B cell (primary cell): ENCODE data around the gene FAM120B.

Experiments used
- EZH2 ChIP-seq: IDR thresholded peaks from 2 replicates; pipeline ENCODE4 v1.6.1; 2012; ENCODE audit warnings: borderline replicate concordance, low read depth, mild to moderate bottlenecking, moderate library complexity, low read length; ENCODE audit not compliant: insufficient read depth, poor library complexity, severe bottlenecking
- TF ChIP-seq, protein P1 (sequence below): fragments of 200-600 bp; IDR thresholded peaks from one replicate; pipeline ENCODE4 v1.8.0; 2022; ENCODE audit warnings: antibody characterized with exemption, mild to moderate bottlenecking

DNA sequence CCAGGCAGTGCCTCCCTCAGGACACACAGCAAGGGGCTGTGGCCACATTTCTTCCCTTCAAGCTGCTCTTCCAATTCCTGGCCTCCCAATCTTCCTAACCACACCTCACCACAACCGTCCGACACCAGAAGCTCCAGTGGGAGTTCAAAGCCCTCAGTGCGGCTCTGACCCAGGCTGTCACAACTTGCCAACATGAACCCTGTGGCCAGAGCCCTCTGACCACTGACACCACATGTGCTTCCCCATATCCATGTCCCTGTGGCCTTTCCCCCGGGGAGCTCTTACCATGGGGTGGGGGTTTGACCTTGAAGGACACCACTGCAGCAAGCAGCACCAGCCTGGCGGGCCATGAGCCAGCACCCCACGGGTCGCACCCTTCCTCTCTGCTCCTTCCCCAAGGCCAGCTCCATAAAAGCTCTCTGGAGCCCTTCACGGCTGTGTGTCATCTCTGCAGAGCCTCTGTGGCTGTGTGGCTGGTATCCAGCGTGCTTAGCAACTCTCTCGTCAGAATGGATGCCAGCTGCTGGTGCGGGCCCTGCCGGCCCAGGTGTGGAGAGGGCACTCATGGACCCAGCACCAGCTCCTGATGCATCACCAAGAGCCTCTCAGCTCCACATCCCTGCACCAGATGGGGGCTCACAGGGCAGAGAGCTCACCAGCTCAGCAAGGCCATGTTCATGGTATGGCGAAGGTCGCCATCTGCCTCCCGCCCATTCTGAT, 140.4 kb downstream of the FAM120B start:
- TF ChIP-seq, protein P1, sequence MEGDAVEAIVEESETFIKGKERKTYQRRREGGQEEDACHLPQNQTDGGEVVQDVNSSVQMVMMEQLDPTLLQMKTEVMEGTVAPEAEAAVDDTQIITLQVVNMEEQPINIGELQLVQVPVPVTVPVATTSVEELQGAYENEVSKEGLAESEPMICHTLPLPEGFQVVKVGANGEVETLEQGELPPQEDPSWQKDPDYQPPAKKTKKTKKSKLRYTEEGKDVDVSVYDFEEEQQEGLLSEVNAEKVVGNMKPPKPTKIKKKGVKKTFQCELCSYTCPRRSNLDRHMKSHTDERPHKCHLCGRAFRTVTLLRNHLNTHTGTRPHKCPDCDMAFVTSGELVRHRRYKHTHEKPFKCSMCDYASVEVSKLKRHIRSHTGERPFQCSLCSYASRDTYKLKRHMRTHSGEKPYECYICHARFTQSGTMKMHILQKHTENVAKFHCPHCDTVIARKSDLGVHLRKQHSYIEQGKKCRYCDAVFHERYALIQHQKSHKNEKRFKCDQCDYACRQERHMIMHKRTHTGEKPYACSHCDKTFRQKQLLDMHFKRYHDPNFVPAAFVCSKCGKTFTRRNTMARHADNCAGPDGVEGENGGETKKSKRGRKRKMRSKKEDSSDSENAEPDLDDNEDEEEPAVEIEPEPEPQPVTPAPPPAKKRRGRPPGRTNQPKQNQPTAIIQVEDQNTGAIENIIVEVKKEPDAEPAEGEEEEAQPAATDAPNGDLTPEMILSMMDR = no peak
- no peak for TF ChIP-seq EZH2
